Gastroesophageal sphincter (tissue), 4 donors: ENCODE measurements around the gene MBL2. TPM values are rescaled to one million over a fixed set of nuclear protein-coding genes. Genes with fewer than 3 reads are reported as not detected.
A peak's percentile ranks its signal among the peaks of the same experiment; 100 is the strongest.

Experiments
- ATAC-seq: fragments of 150-250 bp; one replicate; pipeline ENCODE4 v1.9.1; 2016; ENCODE audit warnings: mild to moderate bottlenecking, moderate library complexity
- H3K27ac ChIP-seq, 4 donors: fragments of 200-600 bp; sonication (generic) in 3 of 4; 1 replicate in 3 of 4; 2 replicates in 1 of 4; pipeline ENCODE4 v1.5.1; 2016 to 2019
- H3K27me3 ChIP-seq: fragments of 200-600 bp; sonication (generic); one replicate; pipeline ENCODE4 v1.5.1; 2019
- H3K36me3 ChIP-seq, 2 donors: fragments of 200-600 bp; sonication (generic); one replicate each; pipeline ENCODE4 v1.5.1; 2019; ENCODE audit warnings: control low read depth in 1 of 2
- H3K4me1 ChIP-seq, 3 donors: fragments of 200-600 bp; sonication (generic); 1 replicate in 2 of 3; 2 replicates in 1 of 3; pipeline ENCODE4 v1.5.1; 2016 to 2019; ENCODE audit warnings: control low read depth in 2 of 3
- H3K4me3 ChIP-seq, 2 donors: fragments of 200-600 bp; sonication (generic); one replicate each; pipeline ENCODE4 v1.5.1; 2019; ENCODE audit warnings: mild to moderate bottlenecking in 1 of 2, moderate library complexity in 1 of 2
- H3K9me3 ChIP-seq, 3 donors: fragments of 200-600 bp; sonication (generic); one replicate each; pipeline ENCODE4 v1.5.1; 2017 to 2019; ENCODE audit warnings: control low read depth in 2 of 3
- EP300 ChIP-seq: sonication (generic); formaldehyde crosslinking; IDR thresholded peaks from one replicate; pipeline ENCODE4 v1.6.1; 2017; ENCODE audit warnings: antibody characterized with exemption, mild to moderate bottlenecking
- POLR2A ChIP-seq, 2 donors: fragments of 450-650 bp; IDR thresholded peaks; one replicate each; pipeline ENCODE4 v1.6.1; 2017; ENCODE audit warnings: antibody characterized with exemption in 2 of 2, mild to moderate bottlenecking in 2 of 2, moderate library complexity in 1 of 2
- POLR2AphosphoS5 ChIP-seq: sonication (generic); formaldehyde crosslinking; IDR thresholded peaks from one replicate; pipeline ENCODE4 v1.6.1; 2017; ENCODE audit warnings: antibody characterized with exemption
- WGBS, 2 donors: methylation state at CpG; one replicate each; pipeline ENCODE4 v1.1.5; 2018; ENCODE audit warnings: low coverage in 1 of 2; 5-methylcytosine and 5-hydroxymethylcytosine counted together
- total RNA-seq, 4 donors: library from RNA; depleted of rRNA; stranded (reverse); fragments of >200 nt; gene quantifications; one replicate each; pipeline ENCODE4 v1.1.0, GENCODE V29; 2016
- TF ChIP-seq, protein P1 (sequence below), 4 experiments: fragments of 200-600 bp in 2 of 4; fragments of 450-650 bp in 2 of 4; sonication (generic) in 1 of 4; IDR thresholded peaks; one replicate each; pipeline ENCODE4 v1.5.1; 2017 to 2019; ENCODE audit warnings: antibody characterized with exemption in 4 of 4, mild to moderate bottlenecking in 2 of 4, moderate library complexity in 2 of 4

MBL2 gene
- total RNA-seq, 4 donors from 2014 or later = not detected

DNA sequence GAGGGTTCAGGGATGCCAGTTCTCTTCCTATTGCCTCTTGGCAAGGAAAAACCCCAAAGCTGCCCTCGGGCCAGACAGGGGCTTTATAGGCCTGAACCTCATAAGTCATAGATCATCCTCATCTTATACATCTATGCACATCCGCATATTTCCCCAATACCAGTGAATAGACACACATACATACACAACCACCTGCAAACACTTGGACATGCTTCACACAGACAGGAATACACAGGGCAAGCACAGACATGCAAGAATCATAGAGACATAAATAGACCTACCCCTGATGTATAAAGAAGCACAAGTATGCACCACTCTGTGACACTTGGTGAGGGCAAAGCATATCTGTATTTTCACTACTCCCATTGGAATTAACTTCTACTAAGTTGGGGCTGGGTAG lies 30.7 kb downstream of the MBL2 start:
- Histone ChIP-seq H3K36me3 (no peaks in the 10 kb centered on the region), H3K4me1 (no peaks in the 10 kb centered on the region), H3K9me3 (no peaks in the 10 kb centered on the region), H3K27ac (no peak overlapping the region), H3K27me3 (no peaks in the 10 kb centered on the region), H3K4me3 (no peak overlapping the region)
- no peak for TF ChIP-seq POLR2A (IDR thresholded peaks at IDR 0.05)
- TF ChIP-seq POLR2AphosphoS5 = no peak
- TF ChIP-seq, protein P1, sequence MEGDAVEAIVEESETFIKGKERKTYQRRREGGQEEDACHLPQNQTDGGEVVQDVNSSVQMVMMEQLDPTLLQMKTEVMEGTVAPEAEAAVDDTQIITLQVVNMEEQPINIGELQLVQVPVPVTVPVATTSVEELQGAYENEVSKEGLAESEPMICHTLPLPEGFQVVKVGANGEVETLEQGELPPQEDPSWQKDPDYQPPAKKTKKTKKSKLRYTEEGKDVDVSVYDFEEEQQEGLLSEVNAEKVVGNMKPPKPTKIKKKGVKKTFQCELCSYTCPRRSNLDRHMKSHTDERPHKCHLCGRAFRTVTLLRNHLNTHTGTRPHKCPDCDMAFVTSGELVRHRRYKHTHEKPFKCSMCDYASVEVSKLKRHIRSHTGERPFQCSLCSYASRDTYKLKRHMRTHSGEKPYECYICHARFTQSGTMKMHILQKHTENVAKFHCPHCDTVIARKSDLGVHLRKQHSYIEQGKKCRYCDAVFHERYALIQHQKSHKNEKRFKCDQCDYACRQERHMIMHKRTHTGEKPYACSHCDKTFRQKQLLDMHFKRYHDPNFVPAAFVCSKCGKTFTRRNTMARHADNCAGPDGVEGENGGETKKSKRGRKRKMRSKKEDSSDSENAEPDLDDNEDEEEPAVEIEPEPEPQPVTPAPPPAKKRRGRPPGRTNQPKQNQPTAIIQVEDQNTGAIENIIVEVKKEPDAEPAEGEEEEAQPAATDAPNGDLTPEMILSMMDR (IDR thresholded peaks at IDR 0.05) = no peak
- TF ChIP-seq EP300 = no peak
- no peak for ATAC-seq
- 71% methylated on average over 2 of the region's 2 CpGs; no CpG with 5 or more reads in 1 of the 2 donors for WGBS, 2 donors

DNA sequence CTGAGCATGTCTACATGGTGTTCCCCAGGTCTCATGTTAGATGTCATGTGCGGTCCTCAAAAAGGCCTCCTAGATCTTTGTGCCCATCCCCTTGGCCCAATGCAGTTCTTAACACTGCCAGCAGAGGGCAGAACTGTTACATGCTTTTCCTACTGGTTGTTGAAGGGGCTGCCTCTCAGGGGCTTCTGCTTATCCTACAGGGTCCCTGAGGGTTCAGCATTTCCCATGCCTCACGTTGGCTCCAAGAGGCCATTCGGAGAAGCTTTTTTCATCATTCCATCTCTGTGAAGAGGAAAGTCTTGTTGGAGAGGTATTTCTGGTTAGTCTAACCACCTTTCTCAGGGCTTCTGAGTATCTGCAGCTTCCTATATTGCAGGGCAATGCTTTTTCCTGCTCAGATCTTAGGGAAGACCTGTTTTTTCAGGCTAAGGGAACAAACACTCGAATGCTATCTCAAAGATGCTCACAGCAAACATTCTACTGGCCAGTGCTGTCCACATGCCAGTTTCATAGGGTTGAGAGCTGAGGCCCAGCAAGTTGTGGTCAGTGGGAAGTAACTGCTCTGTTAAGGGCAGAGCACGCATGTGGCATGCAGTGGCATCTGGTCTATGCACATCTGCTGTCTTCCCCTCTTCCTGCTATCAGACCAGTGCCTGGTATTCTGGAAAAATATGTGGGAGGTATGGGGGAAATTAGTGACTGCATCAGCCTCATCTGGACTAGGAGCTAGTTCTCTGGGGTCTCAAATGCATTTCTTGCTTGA lies 31.5 kb downstream of the MBL2 start:
- H3K4me1 ChIP-seq = no peaks in the 10 kb centered on the region
- ATAC-seq = no peak

DNA sequence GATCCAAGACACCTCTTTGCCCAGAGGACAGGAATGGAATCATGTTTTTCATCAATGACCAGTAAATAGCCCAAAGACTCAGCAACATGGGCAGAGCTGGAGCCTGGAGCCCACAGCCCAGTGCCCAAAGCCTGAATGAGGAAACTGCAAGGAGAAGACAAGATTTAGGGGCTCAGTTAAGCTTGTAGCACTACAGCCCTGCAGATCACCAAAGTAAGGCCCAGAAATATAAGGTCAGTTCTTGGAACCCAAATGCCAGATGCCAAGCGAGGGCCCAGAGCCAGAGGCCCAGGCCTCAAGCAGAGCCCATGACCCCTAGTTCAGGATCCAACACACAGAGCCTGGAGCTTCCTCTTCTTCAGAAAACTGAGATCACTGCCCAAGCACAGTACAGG lies 32.4 kb downstream of the MBL2 start:
- H3K27ac ChIP-seq = no peak overlapping the region
- no peaks in the 10 kb centered on the region for H3K36me3 ChIP-seq
- H3K4me1 ChIP-seq = no peaks in the 10 kb centered on the region
- H3K27me3 ChIP-seq = no peaks in the 10 kb centered on the region
- no peak for TF ChIP-seq EP300
- TF ChIP-seq, protein P1 (IDR thresholded peaks at IDR 0.05) = no peak
- TF ChIP-seq POLR2A (IDR thresholded peaks at IDR 0.05) = no peak
- TF ChIP-seq POLR2AphosphoS5 = no peak
- no peak for ATAC-seq
- H3K4me3 ChIP-seq = no peak overlapping the region
- H3K9me3 ChIP-seq = peaks cover 0 to 9% (median 0%) of the 10 kb centered on the region in 3 donors
- WGBS, 2 donors = 100% methylated on average over 1 of the region's 1 CpG; no CpG with 5 or more reads in 1 of the 2 donors

More for the DNA sequence above, 31.5 kb downstream of the MBL2 start:
- H3K27ac ChIP-seq = no peak overlapping the region
- H3K36me3 ChIP-seq = no peaks in the 10 kb centered on the region
- no peaks in the 10 kb centered on the region for H3K27me3 ChIP-seq
- no peak overlapping the region for H3K4me3 ChIP-seq
- H3K9me3 ChIP-seq = peaks cover 0 to 2% (median 0%) of the 10 kb centered on the region in 3 donors
- WGBS, 2 donors = 40 to 73% methylated on average over 2 of the region's 5 CpGs
- TF ChIP-seq, protein P1 (IDR thresholded peaks at IDR 0.05) = peak in 3 of 4 experiments; percentile 13 to 68 (median 29)
- TF ChIP-seq POLR2A (IDR thresholded peaks at IDR 0.05) = no peak
- no peak for TF ChIP-seq POLR2AphosphoS5
- TF ChIP-seq EP300 = no peak

DNA sequence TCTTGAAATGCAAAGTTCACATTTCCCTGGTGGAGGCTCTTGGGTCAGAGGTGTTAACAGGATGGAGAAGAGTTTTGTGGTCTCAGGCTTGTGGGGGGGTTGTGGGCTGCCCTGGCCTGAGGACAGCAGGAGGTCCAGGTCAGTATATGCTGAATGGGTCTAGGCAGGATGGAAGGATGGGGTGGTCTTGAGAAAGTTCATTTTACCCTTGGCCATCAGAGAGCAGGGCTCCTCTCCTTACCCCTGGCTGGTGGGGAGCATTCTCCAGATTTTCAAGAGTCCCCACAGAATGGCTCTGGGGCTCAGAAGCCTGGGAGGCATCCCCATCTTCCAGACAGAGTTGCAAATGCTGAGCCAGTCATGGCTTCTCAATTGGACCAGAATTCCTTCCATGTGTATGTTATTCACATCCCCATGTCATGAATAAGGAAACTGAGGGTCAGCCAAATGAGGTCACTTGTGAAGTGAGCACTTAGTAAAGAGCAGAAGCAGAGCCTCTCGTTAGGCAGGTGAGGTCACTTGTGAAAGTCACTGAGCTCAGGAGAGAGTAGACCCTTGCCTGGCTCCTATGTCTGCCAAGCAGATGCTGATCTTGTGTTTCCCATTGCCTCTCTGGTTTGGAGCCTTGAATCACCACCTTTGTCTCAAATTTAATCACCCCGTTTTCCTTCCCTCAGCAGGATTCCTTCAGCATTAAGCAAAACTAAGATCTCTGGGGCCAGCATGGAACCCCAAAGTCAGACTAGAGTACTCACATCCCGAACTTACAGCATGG lies 33.0 kb downstream of the MBL2 start:
- no peak for ATAC-seq
- Histone ChIP-seq H3K27ac (no peak overlapping the region), H3K4me3 (no peak overlapping the region), H3K4me1 (no peaks in the 10 kb centered on the region), H3K27me3 (no peaks in the 10 kb centered on the region), H3K9me3 (peaks cover 0 to 9% (median 0%) of the 10 kb centered on the region in 3 donors), H3K36me3 (no peaks in the 10 kb centered on the region)
- TF ChIP-seq POLR2A (IDR thresholded peaks at IDR 0.05) (no peak), POLR2AphosphoS5 (no peak), EP300 (no peak)
- TF ChIP-seq, protein P1 (IDR thresholded peaks at IDR 0.05) = no peak
- WGBS, 2 donors = 50 to 80% methylated on average over 2 of the region's 3 CpGs
